GM21526 (cell line): ENCODE results near the gene KYAT1.
A peak's percentile ranks its signal among the peaks of the same experiment; 100 is the strongest.
"Not testable (repeated sequence)": the region's sequence is repeated elsewhere in the genome, so short reads cannot be mapped to it uniquely, and the experiment has no call there.

Experiments used
- ATAC-seq: cut with Tn5 transposase; IDR thresholded peaks from one replicate; pipeline ENCODE4 v1.9.1; 2021; ENCODE audit warnings: moderate library complexity; ENCODE audit not compliant: unreplicated experiment, low FRiP score

The KYAT1 gene

GRCh38 chr9:128821584-128822406, 60.0 kb downstream of the KYAT1 start:
- no peak for ATAC-seq

- ATAC-seq: no peak
Observed at GRCh38 chr9:128820665-128821583, 60.8 kb downstream of the KYAT1 start.

- no peak for ATAC-seq
Observed at GRCh38 chr9:128819716-128820664, 61.8 kb downstream of the KYAT1 start.

- peak; percentile 30 for ATAC-seq
Observed at GRCh38 chr9:128818839-128819715, 62.7 kb downstream of the KYAT1 start.

- ATAC-seq: peak; percentile 85
Observed at GRCh38 chr9:128818099-128818838, 63.5 kb downstream of the KYAT1 start, which contains the start of gene ENDOG. Gene ENDOG (plus strand): TSS chr9:128818500. CDS start chr9:128818685, 185 bp downstream.

- ATAC-seq: no peak
Observed at GRCh38 chr9:128810873-128811272, 70.9 kb downstream of the KYAT1 start.

GRCh38 chr9:128809831-128810230, 71.9 kb downstream of the KYAT1 start:
- no peak for ATAC-seq

- ATAC-seq: no peak
Observed at GRCh38 chr9:128809036-128809599, 72.6 kb downstream of the KYAT1 start.

- ATAC-seq: no peak
Observed at GRCh38 chr9:128808543-128808942, 73.2 kb downstream of the KYAT1 start.

GRCh38 chr9:128807827-128808226, 73.9 kb downstream of the KYAT1 start:
- ATAC-seq: no peak

- ATAC-seq: no peak
Observed at GRCh38 chr9:128805661-128806060, 76.1 kb downstream of the KYAT1 start.

- no peak for ATAC-seq
Observed at GRCh38 chr9:128802482-128802881, 79.3 kb downstream of the KYAT1 start.

- no peak for ATAC-seq
Observed at GRCh38 chr9:128800061-128800460, 81.7 kb downstream of the KYAT1 start.

GRCh38 chr9:128798896-128799295, 82.9 kb downstream of the KYAT1 start:
- no peak for ATAC-seq

GRCh38 chr9:128794961-128795360, 86.8 kb downstream of the KYAT1 start:
- not testable (repeated sequence) for ATAC-seq

GRCh38 chr9:128792978-128793686, 88.6 kb downstream of the KYAT1 start:
- ATAC-seq: no peak

- ATAC-seq: no peak
Observed at GRCh38 chr9:128792134-128792533, 89.6 kb downstream of the KYAT1 start.

- ATAC-seq: no peak
Observed at GRCh38 chr9:128790536-128790935, 91.2 kb downstream of the KYAT1 start.
